HG03097 (cell line): ENCODE measurements around the gene APOL2.
"Not testable (repeated sequence)": the region's sequence is repeated elsewhere in the genome, so short reads cannot be mapped to it uniquely, and the experiment has no call there.

Experiments used
- ATAC-seq: cut with Tn5 transposase; IDR thresholded peaks from one replicate; pipeline ENCODE4 v1.9.1; 2021; ENCODE audit not compliant: unreplicated experiment, low FRiP score

APOL2 gene

GRCh38 chr22:36201630-36202319, 37.6 kb downstream of the APOL2 start, which contains the start of gene APOL4:
Gene APOL4 (minus strand): TSS chr22:36201809. CDS start chr22:36201734, 75 bp downstream.
- ATAC-seq, result no peak

- ATAC-seq, result not testable (repeated sequence)
Measured at GRCh38 chr22:36201025-36201424, 38.3 kb downstream of the APOL2 start.

- ATAC-seq, result no peak
Measured at GRCh38 chr22:36199001-36199551, 40.3 kb downstream of the APOL2 start.

GRCh38 chr22:36198536-36198935, 40.8 kb downstream of the APOL2 start:
- ATAC-seq, result no peak

DNA sequence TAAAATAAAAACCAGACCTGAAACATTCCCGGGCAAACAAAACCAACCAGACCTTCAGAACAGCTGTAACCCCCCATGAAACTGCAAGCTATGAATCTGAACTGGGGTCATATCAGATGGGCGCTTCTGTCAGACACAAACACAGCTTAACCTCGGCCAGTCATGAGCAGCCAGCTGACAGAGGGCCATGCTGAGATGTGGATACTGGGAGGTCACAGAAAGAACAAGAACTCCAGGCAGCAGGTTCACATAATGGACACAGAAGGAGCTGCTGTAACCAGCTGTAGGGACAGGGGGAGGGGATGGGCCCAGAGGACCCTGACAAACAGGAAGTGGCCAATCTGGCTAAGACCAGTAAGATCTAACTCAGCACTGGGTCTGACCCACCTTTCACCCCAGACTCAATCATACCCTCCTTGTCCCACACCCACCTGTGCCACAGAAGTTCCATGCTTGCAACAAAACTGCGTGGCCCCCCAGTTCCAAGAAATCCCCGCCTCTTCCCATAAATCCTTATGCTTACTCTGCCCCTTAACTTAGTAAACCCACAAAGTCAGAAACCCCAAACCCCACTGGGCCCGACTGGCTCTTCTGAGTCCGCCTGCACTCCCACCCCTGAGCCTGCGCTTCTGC, 41.7 kb downstream of the APOL2 start:
- ATAC-seq, result no peak

DNA sequence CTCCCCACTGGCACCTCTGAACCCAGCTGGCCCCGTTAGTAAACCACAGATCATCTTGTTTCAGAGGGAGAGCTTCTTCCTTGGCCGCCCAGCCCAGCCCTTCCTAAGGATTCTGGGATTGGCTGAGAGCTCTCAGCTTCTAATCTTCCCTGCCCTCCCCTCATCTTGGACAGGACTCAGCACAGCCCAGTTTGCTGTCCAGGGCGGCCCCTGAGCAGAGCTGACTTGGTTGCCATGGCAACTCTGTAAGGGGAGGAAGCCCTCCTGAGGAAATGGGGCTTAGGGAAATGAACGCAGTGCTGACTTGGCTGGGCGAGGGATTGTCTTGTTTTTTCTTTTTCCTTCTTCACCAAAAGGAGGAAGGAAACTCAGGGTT, 42.3 kb downstream of the APOL2 start:
- no peak for ATAC-seq

GRCh38 chr22:36196254-36197064, 42.9 kb downstream of the APOL2 start:
- no peak for ATAC-seq

DNA sequence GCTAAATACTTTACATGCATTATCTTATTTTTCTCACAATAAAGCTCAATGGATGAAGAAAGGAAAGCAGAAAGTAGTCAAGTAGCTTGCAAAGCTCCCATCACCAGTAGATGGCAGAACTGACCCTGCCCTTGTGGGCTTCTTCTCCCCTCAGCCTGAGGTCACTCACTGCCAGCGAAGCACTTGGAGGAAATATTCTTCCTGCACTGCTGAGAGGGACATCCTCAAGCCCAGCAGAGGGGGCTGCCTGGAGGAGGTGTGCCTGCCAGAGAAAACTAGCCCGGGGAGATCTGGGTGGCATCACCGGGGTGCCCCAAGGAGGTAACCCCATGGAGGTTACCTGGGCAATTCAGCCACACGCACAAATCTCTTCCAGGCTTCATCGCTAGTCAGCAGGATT, 44.4 kb downstream of the APOL2 start:
- ATAC-seq, result no peak

DNA sequence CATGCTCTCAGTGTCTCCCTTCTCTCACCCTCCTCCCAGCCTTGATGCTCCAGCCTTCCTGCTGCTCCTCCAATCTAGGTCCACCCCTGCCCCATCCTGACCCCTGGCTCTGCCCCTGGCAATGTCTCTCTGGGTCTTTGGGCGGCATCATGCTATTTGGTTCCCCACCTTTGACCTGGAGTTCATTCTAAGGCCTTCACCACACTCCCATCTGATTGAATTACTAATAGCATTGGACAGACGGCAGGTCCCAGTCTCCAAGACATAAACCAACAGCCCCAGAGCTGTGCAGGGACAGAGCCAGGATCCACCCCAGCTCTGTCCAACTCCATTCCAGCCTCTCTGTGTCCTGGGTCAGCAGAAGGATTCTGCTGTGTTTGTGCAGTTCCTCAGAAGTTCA, 44.9 kb downstream of the APOL2 start:
- no peak for ATAC-seq

DNA sequence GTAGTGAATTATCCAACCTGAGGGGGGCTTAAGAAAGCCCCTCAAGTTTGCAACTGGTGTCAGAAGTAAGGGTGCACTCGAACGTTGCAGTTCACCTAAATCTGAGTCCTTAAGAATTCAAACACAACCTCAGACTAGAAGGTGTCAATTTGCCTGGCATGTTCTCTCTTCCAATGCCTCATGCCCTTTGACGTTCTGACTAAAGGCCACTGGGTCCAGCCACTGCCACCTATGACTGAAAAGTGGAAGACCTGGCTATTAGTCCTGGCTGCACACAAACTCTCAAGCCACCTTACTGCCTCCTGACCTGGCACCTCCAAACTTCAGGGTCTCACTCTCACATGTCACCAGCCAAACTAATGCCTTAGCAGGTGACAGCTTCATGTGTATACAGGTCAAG, 45.8 kb downstream of the APOL2 start:
- ATAC-seq, result no peak

DNA sequence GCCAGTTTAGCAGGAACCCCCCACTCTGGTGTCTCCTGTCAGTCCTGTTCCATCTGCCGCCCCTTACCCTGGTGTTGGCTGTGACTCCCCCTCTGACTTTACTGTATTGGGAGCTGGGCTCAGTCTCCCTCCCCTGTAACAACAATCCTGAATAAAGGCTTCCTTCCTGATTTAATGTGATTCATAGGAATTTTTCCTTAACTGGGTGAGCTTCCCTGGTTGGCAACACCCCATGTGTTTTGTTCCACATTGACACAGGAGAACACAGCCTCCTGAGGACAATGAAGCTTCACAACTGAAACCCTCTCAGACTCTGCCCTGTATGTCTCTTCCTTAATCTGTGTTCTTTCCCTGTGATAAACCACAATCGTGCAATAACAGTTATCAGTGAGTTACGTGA, 46.2 kb downstream of the APOL2 start:
- no peak for ATAC-seq

DNA sequence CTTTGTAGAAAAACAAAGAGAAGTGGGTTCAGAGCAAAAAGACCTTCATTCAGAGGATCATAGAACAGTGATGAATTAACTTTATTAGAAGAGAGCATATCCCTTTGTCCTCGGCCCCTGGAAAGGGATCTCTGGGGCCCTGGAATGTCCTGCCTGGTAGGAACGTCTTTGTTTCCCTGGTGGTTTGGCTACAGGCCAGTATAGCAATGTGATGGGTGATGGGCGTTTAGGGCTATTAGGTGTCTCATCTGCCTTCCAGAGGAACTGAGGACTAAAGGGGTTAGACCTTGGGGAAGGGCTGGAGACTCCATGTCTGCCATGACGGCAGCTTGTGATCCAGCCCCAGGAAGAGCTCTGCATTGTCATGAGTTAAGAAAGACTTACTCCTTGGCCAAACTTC, 46.8 kb downstream of the APOL2 start:
- ATAC-seq, result no peak

- ATAC-seq, result no peak
Measured at GRCh38 chr22:36191106-36191836, 48.1 kb downstream of the APOL2 start.

DNA sequence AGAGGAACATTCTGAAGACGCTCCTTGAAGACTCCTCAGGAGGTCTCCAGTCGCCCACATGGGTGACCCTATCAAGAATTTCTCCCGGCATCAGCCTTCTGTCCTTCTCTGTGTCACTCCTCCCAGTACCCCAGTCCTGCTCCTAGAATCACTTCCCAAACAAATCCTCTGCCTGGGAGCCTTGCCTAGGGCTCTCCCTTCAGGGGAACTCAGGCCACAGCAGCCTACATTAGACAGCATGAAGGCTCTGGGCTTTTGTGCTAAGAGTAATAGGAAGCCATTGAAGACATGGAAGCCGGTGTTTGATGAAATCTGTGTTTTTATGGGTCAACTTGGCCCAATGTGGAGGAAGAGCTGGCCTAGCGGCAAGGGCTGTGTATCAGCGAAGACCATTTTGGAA, 51.5 kb downstream of the APOL2 start:
- not testable (repeated sequence) for ATAC-seq

GRCh38 chr22:36185828-36186624, 53.3 kb downstream of the APOL2 start:
- ATAC-seq, result no peak

DNA sequence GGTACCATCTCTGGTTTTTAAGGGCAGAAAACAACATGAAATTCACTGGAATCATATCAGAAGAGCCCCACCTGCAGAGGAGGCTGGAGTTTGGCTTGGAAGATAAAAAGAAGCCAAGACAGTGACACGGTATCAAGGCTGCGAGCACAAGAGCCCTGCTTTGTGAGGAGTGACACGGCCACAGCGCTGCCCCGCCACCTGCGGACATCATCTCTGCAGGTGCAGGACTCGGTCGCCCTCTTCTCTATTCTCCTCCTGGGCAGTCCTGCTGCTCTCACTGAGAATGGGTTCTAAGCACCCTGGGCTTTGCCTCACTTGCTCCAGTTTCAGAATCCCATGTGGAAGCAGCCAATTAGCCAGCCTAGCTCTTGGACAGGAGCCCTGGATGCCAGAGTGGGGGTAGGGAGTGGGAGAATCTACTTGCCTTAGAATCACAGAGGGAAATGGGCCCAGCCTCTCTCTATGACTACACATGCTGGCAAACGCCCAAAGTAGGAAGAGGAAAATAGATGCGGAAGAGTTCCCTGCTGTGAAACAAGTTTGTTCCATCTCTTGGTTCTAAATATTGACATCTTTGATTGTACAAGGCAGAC, 54.8 kb downstream of the APOL2 start:
- no peak for ATAC-seq

- no peak for ATAC-seq
Measured at GRCh38 chr22:36183446-36183845, 55.9 kb downstream of the APOL2 start.

- no peak for ATAC-seq
Measured at GRCh38 chr22:36182857-36183256, 56.5 kb downstream of the APOL2 start.

GRCh38 chr22:36182056-36182455, 57.3 kb downstream of the APOL2 start:
- no peak for ATAC-seq
